IMR-90 (cell line): ENCODE data around the gene CDK14. TPM values are rescaled to one million over a fixed set of nuclear protein-coding genes. Genes with fewer than 3 reads are reported as not detected.

Experiments
- ATAC-seq: fragments of 200-7000 bp; cut with Tn5 transposase; 2 replicates; pipeline ENCODE4 v1.9.1; 2020; ENCODE audit warnings: low read depth, mild to moderate bottlenecking, moderate library complexity
- BruUV-seq: library from RNA; stranded (reverse); fragments of 400-500 nt; replicated peaks from 2 replicates; lab custom pipeline; 2021; lab: Mats Ljungman, UMichigan
- CTCF ChIA-PET: fragments of 300-600 bp; formaldehyde crosslinking; extraction: SDS; loops from one replicate; lab custom pipeline; 2021; ENCODE audit warnings: antibody characterized with exemption; lab: Yijun Ruan, JAX
- POLR2A ChIA-PET: fragments of 300-600 bp; sonication (Branson Sonifier 250); formaldehyde crosslinking; loops from one replicate; lab custom pipeline; 2022; ENCODE audit warnings: antibody characterized with exemption; ENCODE audit not compliant: unreplicated experiment; lab: Charles Lee
- DNase-seq: peaks from one replicate; pipeline ENCODE4 v3.0.0; 2013
- H2AFZ ChIP-seq: replicated peaks from 2 replicates; pipeline ENCODE3; 2013; ENCODE audit warnings: low read length, mild to moderate bottlenecking; ENCODE audit not compliant: poor library complexity
- H2AK5ac ChIP-seq: 2 replicates; pipeline ENCODE4 v1.6.1; 2013; ENCODE audit warnings: low read depth, low read length, inconsistent platforms
- H2AK9ac ChIP-seq: replicated peaks from 2 replicates; pipeline ENCODE3; 2013; ENCODE audit warnings: mild to moderate bottlenecking, low read depth, low read length, moderate library complexity; ENCODE audit not compliant: poor library complexity
- H2BK120ac ChIP-seq: 2 replicates; pipeline ENCODE4 v1.6.1; 2013; ENCODE audit warnings: low read depth, low read length, inconsistent platforms
- H2BK15ac ChIP-seq: 3 replicates; pipeline ENCODE4 v1.6.1; 2013; ENCODE audit warnings: low read depth, low read length, inconsistent platforms
- H2BK20ac ChIP-seq: 2 replicates; pipeline ENCODE4 v1.6.1; 2013; ENCODE audit warnings: low read depth, mild to moderate bottlenecking, inconsistent platforms, low read length, moderate library complexity
- H2BK5ac ChIP-seq: 2 replicates; pipeline ENCODE4 v1.6.1; 2013; ENCODE audit warnings: mild to moderate bottlenecking, low read depth, low read length, inconsistent platforms; ENCODE audit not compliant: poor library complexity, severe bottlenecking
- H3K14ac ChIP-seq: replicated peaks from 2 replicates; pipeline ENCODE4 v1.6.1; 2013; ENCODE audit warnings: low read depth, low read length, inconsistent platforms
- H3K18ac ChIP-seq: 2 replicates; pipeline ENCODE4 v1.6.1; 2013; ENCODE audit warnings: low read depth, low read length, control low read depth
- H3K23ac ChIP-seq: 2 replicates; pipeline ENCODE4 v1.6.1; 2013; ENCODE audit warnings: low read depth, low read length, inconsistent platforms
- H3K27ac ChIP-seq: 2 replicates; pipeline ENCODE4 v1.5.1; 2013; ENCODE audit warnings: mild to moderate bottlenecking, control low read depth, low read length; ENCODE audit not compliant: insufficient read depth
- H3K27me3 ChIP-seq: 2 replicates; pipeline ENCODE4 v1.6.1; 2013; ENCODE audit warnings: low read length; ENCODE audit not compliant: control insufficient read depth, insufficient read depth
- H3K36me3 ChIP-seq: 2 replicates; pipeline ENCODE4 v1.6.1; 2013; ENCODE audit warnings: low read length, mixed read lengths; ENCODE audit not compliant: control insufficient read depth, insufficient read depth
- H3K4ac ChIP-seq: 2 replicates; pipeline ENCODE4 v1.6.1; 2013; ENCODE audit warnings: low read depth, low read length, inconsistent platforms
- H3K4me1 ChIP-seq: 2 replicates; pipeline ENCODE4 v1.6.1; 2013; ENCODE audit warnings: low read length, mixed read lengths; ENCODE audit not compliant: control insufficient read depth, insufficient read depth
- H3K4me2 ChIP-seq: 2 replicates; pipeline ENCODE4 v1.6.1; 2013; ENCODE audit warnings: low read depth, mild to moderate bottlenecking, control low read depth, low read length, moderate library complexity
- H3K4me3 ChIP-seq: 2 replicates; pipeline ENCODE4 v1.5.1; 2013; ENCODE audit warnings: low read depth, mild to moderate bottlenecking, control low read depth, low read length, moderate library complexity; ENCODE audit not compliant: insufficient read depth
- H3K56ac ChIP-seq: 2 replicates; pipeline ENCODE4 v1.6.1; 2013; ENCODE audit warnings: low read length, inconsistent platforms; ENCODE audit not compliant: insufficient read depth; ENCODE audit errors: extremely low read depth
- H3K79me1 ChIP-seq, 2 experiments: 2 replicates each; pipeline ENCODE4 v1.6.1; 2013; ENCODE audit warnings: low read length in 2 of 2, inconsistent platforms in 1 of 2, low read depth in 1 of 2
- H3K9ac ChIP-seq: 2 replicates; pipeline ENCODE4 v1.6.1; 2013; ENCODE audit warnings: low read depth, low read length, control low read depth
- H3K9me1 ChIP-seq: 2 replicates; pipeline ENCODE4 v1.6.1; 2013; ENCODE audit warnings: low read length, inconsistent platforms; ENCODE audit not compliant: insufficient read depth
- H3K9me3 ChIP-seq: 2 replicates; pipeline ENCODE4 v1.6.1; 2013; ENCODE audit warnings: low read length; ENCODE audit not compliant: control insufficient read depth, insufficient read depth
- H4K20me1 ChIP-seq: 2 replicates; pipeline ENCODE4 v1.6.1; 2013; ENCODE audit warnings: low read length, inconsistent platforms; ENCODE audit not compliant: insufficient read depth
- H4K5ac ChIP-seq: 2 replicates; pipeline ENCODE4 v1.6.1; 2013; ENCODE audit warnings: mild to moderate bottlenecking, low read depth, low read length, control low read depth
- H4K8ac ChIP-seq, 2 experiments: 2 replicates each; pipeline ENCODE4 v1.6.1; 2013; ENCODE audit warnings: low read depth in 2 of 2, low read length in 2 of 2, control low read depth in 1 of 2, inconsistent platforms in 1 of 2
- H4K91ac ChIP-seq: 2 replicates; pipeline ENCODE4 v1.6.1; 2013; ENCODE audit warnings: low read depth, low read length, inconsistent platforms; ENCODE audit not compliant: insufficient read depth
- BHLHE40 ChIP-seq: fragments of 150-350 bp; IDR thresholded peaks from 2 replicates; pipeline ENCODE4 v1.6.1; 2016; ENCODE audit warnings: mild to moderate bottlenecking, low read depth, low read length
- CHD1 ChIP-seq: IDR thresholded peaks from 2 replicates; pipeline ENCODE4 v1.6.1; 2012; ENCODE audit warnings: low read depth, low read length, improper control_type of control experiment
- FOS ChIP-seq: fragments of 150-350 bp; IDR thresholded peaks from 2 replicates; pipeline ENCODE4 v1.6.1; 2016; ENCODE audit warnings: low read depth, low read length
- MAFK ChIP-seq: IDR thresholded peaks from 2 replicates; pipeline ENCODE4 v1.6.1; 2012; ENCODE audit warnings: low read depth, low read length, improper control_type of control experiment
- MAZ ChIP-seq: IDR thresholded peaks from 2 replicates; pipeline ENCODE4 v1.6.1; 2012; ENCODE audit warnings: low read depth, mild to moderate bottlenecking, low read length, improper control_type of control experiment, moderate library complexity, borderline replicate concordance
- MXI1 ChIP-seq: IDR thresholded peaks from 2 replicates; pipeline ENCODE4 v1.6.1; 2012; ENCODE audit warnings: low read depth, mild to moderate bottlenecking, low read length, moderate library complexity, borderline replicate concordance
- NFE2L2 ChIP-seq: fragments of 150-350 bp; IDR thresholded peaks from 2 replicates; pipeline ENCODE4 v1.6.1; 2016; ENCODE audit warnings: low read depth, mild to moderate bottlenecking, low read length
- POLR2A ChIP-seq: IDR thresholded peaks from 2 replicates; pipeline ENCODE4 v1.6.1; 2012; ENCODE audit warnings: mild to moderate bottlenecking, low read depth, low read length
- RAD21 ChIP-seq: IDR thresholded peaks from 2 replicates; pipeline ENCODE4 v1.6.1; 2012; ENCODE audit warnings: low read length, improper control_type of control experiment
- RCOR1 ChIP-seq: IDR thresholded peaks from 2 replicates; pipeline ENCODE4 v1.6.1; 2012; ENCODE audit warnings: mild to moderate bottlenecking, low read length, improper control_type of control experiment; ENCODE audit not compliant: insufficient replicate concordance
- RFX5 ChIP-seq: IDR thresholded peaks from 2 replicates; pipeline ENCODE4 v1.8.0; 2012; ENCODE audit warnings: low read depth, mild to moderate bottlenecking, low read length, moderate library complexity
- SMC3 ChIP-seq: fragments of 150-350 bp; IDR thresholded peaks from 2 replicates; pipeline ENCODE4 v1.6.1; 2016; ENCODE audit warnings: low read depth, mild to moderate bottlenecking, antibody characterized with exemption, low read length, moderate library complexity
- WGBS, 2 experiments: methylation state at CpG; one replicate each; pipeline versions ENCODE4 v1.1.5 to v1.1.7; 2013; ENCODE audit warnings: missing lambda C conversion rate in 2 of 2; ENCODE audit not compliant: insufficient read length in 1 of 2; ENCODE audit errors: extremely low coverage in 2 of 2; 5-methylcytosine and 5-hydroxymethylcytosine counted together
- dilution Hi-C: fragments of 300-500 bp; cut with HindIII; formaldehyde crosslinking; loops from one replicate; pipeline ENCODE4 v1.14.3; 2018; ENCODE audit warnings: low sequenced_read_pairs; ENCODE audit not compliant: unreplicated experiment
- in situ Hi-C: fragments of 300-500 bp; cut with MboI; formaldehyde crosslinking; loops from 3 replicates; pipeline ENCODE4 v1.14.3; 2019; ENCODE audit warnings: low sequenced_read_pairs, inconsistent platforms, mixed read lengths
- intact Hi-C: fragments of 100-400 bp; cut with micrococcal nuclease; formaldehyde crosslinking; loops from 2 replicates; pipeline ENCODE4 v1.10.0; 2022
- polyA plus RNA-seq, 3 experiments: library from polyadenylated mRNA; depleted of rRNA; stranded (reverse); fragments of >200 nt; gene quantifications; 2 replicates each; pipeline ENCODE4 v1.2.3, GENCODE V29; 2012; ENCODE audit warnings: low replicate concordance in 1 of 3
- total RNA-seq: library from RNA; depleted of rRNA; stranded (reverse); fragments of >200 nt; gene quantifications from 2 replicates; pipeline ENCODE4 v1.2.3, GENCODE V29; 2012
- TF ChIP-seq, protein P1 (sequence below): fragments of 150-350 bp; IDR thresholded peaks from 2 replicates; pipeline ENCODE4 v1.6.1; 2017; ENCODE audit warnings: mild to moderate bottlenecking, antibody characterized with exemption, low read length, low read depth
- TF ChIP-seq, protein P2 (sequence below): fragments of 150-350 bp; IDR thresholded peaks from 2 replicates; pipeline ENCODE4 v1.6.1; 2016; ENCODE audit warnings: low read depth, mild to moderate bottlenecking, low read length, moderate library complexity, borderline replicate concordance

The CDK14 gene
- total and polyA plus RNA-seq, 2 of the 4 experiments (the other 2 are of a cell fraction), result 10.1 to 29.6 TPM

DNA sequence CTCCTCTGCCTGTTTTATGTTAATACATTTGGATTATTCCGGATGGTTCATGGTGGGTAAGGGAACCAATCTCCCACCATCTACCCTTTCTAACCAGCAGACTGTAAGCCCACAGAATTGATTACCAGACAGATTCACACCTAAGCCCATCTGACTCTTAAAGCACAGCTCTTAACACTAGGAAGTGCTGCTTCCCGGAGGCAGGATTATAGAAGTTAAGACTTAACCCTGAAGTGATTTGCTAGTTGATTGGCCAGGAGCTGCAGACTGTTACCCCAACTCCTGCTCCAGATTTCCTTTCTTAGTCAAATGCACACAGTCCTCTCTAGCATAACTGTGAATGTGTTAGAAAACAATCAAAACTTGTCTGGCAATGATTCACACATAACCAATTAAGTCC, 221.7 kb downstream of the CDK14 start:
- H2AK5ac ChIP-seq, result no peak overlapping the region
- no peaks in the 10 kb centered on the region for H4K20me1 ChIP-seq
- no peak overlapping the region for H4K91ac ChIP-seq
- no peak overlapping the region for H3K4ac ChIP-seq
- DNase-seq, result no peak
- no peaks in the 10 kb centered on the region for H3K4me1 ChIP-seq
- H3K4me3 ChIP-seq, result no peak overlapping the region
- no TSS peak for BruUV-seq
- H4K5ac ChIP-seq, result no peak overlapping the region
- no peak overlapping the region for H4K8ac ChIP-seq
- H3K9me1 ChIP-seq, result no peaks in the 10 kb centered on the region; the same call in 1 of the 2 replicates
- H3K18ac ChIP-seq, result no peak overlapping the region
- no peaks in the 10 kb centered on the region for H3K27me3 ChIP-seq
- peaks cover 8 to 12% of the 10 kb centered on the region in 2 experiments; a peak in 2 of 4 replicates for H3K79me1 ChIP-seq
- no peak overlapping the region for H3K4me2 ChIP-seq
- ATAC-seq, result no peak
- dilution Hi-C loops, result no loop called here
- no peak overlapping the region for H3K9ac ChIP-seq
- no peak overlapping the region for H2BK20ac ChIP-seq
- intact Hi-C loops, result no loop called here
- H2AK9ac ChIP-seq, result no peak overlapping the region
- H3K9me3 ChIP-seq, result no peaks in the 10 kb centered on the region
- 60% methylated on average over 1 of the region's 2 CpGs; no CpG with 5 or more reads in 1 of the 2 experiments for WGBS, 2 experiments
- no peak overlapping the region for H3K23ac ChIP-seq
- no peak overlapping the region for H3K27ac ChIP-seq
- no peak overlapping the region for H3K14ac ChIP-seq
- ChIA-PET POLR2A (no interaction called here), CTCF (no interaction called here)
- no peak overlapping the region for H2BK120ac ChIP-seq
- no peak overlapping the region for H2BK5ac ChIP-seq
- no peak overlapping the region for H2BK15ac ChIP-seq
- H2AFZ ChIP-seq, result no peak overlapping the region
- TF ChIP-seq CHD1 (no peak), BHLHE40 (no peak), MAZ (no peak), RFX5 (no peak), MAFK (no peak), NFE2L2 (no peak), RAD21 (no peak), FOS (no peak), POLR2A (no peak), RCOR1 (no peak), SMC3 (no peak), MXI1 (no peak)
- TF ChIP-seq, protein P1, sequence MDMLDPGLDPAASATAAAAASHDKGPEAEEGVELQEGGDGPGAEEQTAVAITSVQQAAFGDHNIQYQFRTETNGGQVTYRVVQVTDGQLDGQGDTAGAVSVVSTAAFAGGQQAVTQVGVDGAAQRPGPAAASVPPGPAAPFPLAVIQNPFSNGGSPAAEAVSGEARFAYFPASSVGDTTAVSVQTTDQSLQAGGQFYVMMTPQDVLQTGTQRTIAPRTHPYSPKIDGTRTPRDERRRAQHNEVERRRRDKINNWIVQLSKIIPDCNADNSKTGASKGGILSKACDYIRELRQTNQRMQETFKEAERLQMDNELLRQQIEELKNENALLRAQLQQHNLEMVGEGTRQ, result no peak
- TF ChIP-seq, protein P2, sequence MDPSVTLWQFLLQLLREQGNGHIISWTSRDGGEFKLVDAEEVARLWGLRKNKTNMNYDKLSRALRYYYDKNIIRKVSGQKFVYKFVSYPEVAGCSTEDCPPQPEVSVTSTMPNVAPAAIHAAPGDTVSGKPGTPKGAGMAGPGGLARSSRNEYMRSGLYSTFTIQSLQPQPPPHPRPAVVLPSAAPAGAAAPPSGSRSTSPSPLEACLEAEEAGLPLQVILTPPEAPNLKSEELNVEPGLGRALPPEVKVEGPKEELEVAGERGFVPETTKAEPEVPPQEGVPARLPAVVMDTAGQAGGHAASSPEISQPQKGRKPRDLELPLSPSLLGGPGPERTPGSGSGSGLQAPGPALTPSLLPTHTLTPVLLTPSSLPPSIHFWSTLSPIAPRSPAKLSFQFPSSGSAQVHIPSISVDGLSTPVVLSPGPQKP, result no peak
- H3K56ac ChIP-seq, result no peak overlapping the region
- in situ Hi-C loops, result no loop called here
- no peaks in the 10 kb centered on the region for H3K36me3 ChIP-seq
